Neural progenitor cell (in vitro differentiated cells): ENCODE results near the gene VWA5B1.

ENCODE experiments used
- EZH2 ChIP-seq: fragments of 200-600 bp; sonication (generic); IDR thresholded peaks from 2 replicates; pipeline ENCODE4 v1.6.1; 2017; ENCODE audit warnings: antibody characterized with exemption, mild to moderate bottlenecking, moderate library complexity
- TF ChIP-seq, protein P1 (sequence below): fragments of 200-600 bp; sonication (generic); IDR thresholded peaks from 2 replicates; pipeline ENCODE4 v1.5.1; 2017; ENCODE audit warnings: antibody characterized with exemption, mild to moderate bottlenecking

- TF ChIP-seq, protein P1, sequence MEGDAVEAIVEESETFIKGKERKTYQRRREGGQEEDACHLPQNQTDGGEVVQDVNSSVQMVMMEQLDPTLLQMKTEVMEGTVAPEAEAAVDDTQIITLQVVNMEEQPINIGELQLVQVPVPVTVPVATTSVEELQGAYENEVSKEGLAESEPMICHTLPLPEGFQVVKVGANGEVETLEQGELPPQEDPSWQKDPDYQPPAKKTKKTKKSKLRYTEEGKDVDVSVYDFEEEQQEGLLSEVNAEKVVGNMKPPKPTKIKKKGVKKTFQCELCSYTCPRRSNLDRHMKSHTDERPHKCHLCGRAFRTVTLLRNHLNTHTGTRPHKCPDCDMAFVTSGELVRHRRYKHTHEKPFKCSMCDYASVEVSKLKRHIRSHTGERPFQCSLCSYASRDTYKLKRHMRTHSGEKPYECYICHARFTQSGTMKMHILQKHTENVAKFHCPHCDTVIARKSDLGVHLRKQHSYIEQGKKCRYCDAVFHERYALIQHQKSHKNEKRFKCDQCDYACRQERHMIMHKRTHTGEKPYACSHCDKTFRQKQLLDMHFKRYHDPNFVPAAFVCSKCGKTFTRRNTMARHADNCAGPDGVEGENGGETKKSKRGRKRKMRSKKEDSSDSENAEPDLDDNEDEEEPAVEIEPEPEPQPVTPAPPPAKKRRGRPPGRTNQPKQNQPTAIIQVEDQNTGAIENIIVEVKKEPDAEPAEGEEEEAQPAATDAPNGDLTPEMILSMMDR = no peak
- TF ChIP-seq EZH2 = no peak
Measured at GRCh38 chr1:20390589-20391331, 100.1 kb downstream of the VWA5B1 start.
